ENCODE results near the gene HBS1L. TPM values are rescaled to one million over a fixed set of nuclear protein-coding genes. Genes with fewer than 3 reads are reported as not detected.
A peak's percentile ranks its signal among the peaks of the same experiment; 100 is the strongest.

The HBS1L gene
- total and polyA plus RNA-seq, 9 of the 15 experiments (the other 6 are each of a cell fraction or from before 2014, with no cell fraction given), result 101 to 199 (median 145) TPM

DNA sequence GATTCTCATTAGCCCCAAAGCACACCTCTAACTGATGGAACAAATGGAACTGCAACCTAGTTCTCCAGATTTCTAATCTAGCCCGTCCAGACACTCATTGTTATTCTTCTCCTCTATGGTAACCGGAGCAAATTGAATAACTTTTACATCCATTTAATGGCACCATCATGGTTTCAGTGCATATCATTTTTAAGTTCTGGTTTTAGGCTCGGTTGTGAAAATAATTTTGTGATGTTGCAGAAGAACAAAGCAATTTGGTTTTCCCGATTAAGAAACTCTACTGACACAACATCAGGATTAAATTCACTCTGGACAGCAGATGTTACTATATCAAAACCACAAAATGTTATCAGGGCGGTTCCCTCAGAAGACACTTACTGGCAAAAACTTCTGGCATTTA is 42.5 kb upstream of the HBS1L start (continued):
- TF ChIP-seq, protein P1, sequence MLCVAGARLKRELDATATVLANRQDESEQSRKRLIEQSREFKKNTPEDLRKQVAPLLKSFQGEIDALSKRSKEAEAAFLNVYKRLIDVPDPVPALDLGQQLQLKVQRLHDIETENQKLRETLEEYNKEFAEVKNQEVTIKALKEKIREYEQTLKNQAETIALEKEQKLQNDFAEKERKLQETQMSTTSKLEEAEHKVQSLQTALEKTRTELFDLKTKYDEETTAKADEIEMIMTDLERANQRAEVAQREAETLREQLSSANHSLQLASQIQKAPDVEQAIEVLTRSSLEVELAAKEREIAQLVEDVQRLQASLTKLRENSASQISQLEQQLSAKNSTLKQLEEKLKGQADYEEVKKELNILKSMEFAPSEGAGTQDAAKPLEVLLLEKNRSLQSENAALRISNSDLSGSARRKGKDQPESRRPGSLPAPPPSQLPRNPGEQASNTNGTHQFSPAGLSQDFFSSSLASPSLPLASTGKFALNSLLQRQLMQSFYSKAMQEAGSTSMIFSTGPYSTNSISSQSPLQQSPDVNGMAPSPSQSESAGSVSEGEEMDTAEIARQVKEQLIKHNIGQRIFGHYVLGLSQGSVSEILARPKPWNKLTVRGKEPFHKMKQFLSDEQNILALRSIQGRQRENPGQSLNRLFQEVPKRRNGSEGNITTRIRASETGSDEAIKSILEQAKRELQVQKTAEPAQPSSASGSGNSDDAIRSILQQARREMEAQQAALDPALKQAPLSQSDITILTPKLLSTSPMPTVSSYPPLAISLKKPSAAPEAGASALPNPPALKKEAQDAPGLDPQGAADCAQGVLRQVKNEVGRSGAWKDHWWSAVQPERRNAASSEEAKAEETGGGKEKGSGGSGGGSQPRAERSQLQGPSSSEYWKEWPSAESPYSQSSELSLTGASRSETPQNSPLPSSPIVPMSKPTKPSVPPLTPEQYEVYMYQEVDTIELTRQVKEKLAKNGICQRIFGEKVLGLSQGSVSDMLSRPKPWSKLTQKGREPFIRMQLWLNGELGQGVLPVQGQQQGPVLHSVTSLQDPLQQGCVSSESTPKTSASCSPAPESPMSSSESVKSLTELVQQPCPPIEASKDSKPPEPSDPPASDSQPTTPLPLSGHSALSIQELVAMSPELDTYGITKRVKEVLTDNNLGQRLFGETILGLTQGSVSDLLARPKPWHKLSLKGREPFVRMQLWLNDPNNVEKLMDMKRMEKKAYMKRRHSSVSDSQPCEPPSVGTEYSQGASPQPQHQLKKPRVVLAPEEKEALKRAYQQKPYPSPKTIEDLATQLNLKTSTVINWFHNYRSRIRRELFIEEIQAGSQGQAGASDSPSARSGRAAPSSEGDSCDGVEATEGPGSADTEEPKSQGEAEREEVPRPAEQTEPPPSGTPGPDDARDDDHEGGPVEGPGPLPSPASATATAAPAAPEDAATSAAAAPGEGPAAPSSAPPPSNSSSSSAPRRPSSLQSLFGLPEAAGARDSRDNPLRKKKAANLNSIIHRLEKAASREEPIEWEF (CRISPR knock-in tag; IDR thresholded peaks at IDR 0.05), result no peak
- TF ChIP-seq EHMT2 (IDR thresholded peaks at IDR 0.05) (no peak), ZNF778 (CRISPR knock-in tag; IDR thresholded peaks at IDR 0.05) (no peak), ARID2 (IDR thresholded peaks at IDR 0.05) (no peak), TFAM (CRISPR knock-in tag; conservative IDR thresholded peaks at IDR 0.05) (no peak), ZNF431 (CRISPR knock-in tag; IDR thresholded peaks at IDR 0.05) (no peak), NCOA2 (IDR thresholded peaks at IDR 0.05; ENCODE audit: partially characterized antibody in 2 of 2) (no peak), RBM39 (optimal IDR thresholded peaks at IDR 0.05; ENCODE audit: low read depth, low read length) (no peak), PHB2 (IDR thresholded peaks at IDR 0.05; ENCODE audit: low read depth) (no peak), ZFP1 (CRISPR knock-in tag; IDR thresholded peaks at IDR 0.05) (no peak), GATAD2B (IDR thresholded peaks at IDR 0.05; ENCODE audit: borderline replicate concordance) (peak; percentile 55; the same call in 1 of the 2 replicates), STAG1 (CRISPR knock-in tag; IDR thresholded peaks at IDR 0.05; ENCODE audit: borderline replicate concordance) (no peak), ZNF143 (CRISPR knock-in tag; IDR thresholded peaks at IDR 0.05) (no peak), POLR2A (conservative IDR thresholded peaks at IDR 0.05) (no peak), MTA1 (IDR thresholded peaks at IDR 0.05; ENCODE audit: borderline replicate concordance) (no peak)
- TF ChIP-seq, protein P2, sequence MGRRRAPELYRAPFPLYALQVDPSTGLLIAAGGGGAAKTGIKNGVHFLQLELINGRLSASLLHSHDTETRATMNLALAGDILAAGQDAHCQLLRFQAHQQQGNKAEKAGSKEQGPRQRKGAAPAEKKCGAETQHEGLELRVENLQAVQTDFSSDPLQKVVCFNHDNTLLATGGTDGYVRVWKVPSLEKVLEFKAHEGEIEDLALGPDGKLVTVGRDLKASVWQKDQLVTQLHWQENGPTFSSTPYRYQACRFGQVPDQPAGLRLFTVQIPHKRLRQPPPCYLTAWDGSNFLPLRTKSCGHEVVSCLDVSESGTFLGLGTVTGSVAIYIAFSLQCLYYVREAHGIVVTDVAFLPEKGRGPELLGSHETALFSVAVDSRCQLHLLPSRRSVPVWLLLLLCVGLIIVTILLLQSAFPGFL (CRISPR knock-in tag; IDR thresholded peaks at IDR 0.05), result no peak
- TF ChIP-seq, protein P3, sequence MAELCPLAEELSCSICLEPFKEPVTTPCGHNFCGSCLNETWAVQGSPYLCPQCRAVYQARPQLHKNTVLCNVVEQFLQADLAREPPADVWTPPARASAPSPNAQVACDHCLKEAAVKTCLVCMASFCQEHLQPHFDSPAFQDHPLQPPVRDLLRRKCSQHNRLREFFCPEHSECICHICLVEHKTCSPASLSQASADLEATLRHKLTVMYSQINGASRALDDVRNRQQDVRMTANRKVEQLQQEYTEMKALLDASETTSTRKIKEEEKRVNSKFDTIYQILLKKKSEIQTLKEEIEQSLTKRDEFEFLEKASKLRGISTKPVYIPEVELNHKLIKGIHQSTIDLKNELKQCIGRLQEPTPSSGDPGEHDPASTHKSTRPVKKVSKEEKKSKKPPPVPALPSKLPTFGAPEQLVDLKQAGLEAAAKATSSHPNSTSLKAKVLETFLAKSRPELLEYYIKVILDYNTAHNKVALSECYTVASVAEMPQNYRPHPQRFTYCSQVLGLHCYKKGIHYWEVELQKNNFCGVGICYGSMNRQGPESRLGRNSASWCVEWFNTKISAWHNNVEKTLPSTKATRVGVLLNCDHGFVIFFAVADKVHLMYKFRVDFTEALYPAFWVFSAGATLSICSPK (IDR thresholded peaks at IDR 0.05; ENCODE audit: borderline replicate concordance), result no peak
- TF ChIP-seq, protein P4, sequence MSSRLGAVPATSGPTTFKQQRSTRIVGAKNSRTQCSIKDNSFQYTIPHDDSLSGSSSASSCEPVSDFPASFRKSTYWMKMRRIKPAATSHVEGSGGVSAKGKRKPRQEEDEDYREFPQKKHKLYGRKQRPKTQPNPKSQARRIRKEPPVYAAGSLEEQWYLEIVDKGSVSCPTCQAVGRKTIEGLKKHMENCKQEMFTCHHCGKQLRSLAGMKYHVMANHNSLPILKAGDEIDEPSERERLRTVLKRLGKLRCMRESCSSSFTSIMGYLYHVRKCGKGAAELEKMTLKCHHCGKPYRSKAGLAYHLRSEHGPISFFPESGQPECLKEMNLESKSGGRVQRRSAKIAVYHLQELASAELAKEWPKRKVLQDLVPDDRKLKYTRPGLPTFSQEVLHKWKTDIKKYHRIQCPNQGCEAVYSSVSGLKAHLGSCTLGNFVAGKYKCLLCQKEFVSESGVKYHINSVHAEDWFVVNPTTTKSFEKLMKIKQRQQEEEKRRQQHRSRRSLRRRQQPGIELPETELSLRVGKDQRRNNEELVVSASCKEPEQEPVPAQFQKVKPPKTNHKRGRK (tag; IDR thresholded peaks at IDR 0.05), result no peak
- TF ChIP-seq, protein P5, sequence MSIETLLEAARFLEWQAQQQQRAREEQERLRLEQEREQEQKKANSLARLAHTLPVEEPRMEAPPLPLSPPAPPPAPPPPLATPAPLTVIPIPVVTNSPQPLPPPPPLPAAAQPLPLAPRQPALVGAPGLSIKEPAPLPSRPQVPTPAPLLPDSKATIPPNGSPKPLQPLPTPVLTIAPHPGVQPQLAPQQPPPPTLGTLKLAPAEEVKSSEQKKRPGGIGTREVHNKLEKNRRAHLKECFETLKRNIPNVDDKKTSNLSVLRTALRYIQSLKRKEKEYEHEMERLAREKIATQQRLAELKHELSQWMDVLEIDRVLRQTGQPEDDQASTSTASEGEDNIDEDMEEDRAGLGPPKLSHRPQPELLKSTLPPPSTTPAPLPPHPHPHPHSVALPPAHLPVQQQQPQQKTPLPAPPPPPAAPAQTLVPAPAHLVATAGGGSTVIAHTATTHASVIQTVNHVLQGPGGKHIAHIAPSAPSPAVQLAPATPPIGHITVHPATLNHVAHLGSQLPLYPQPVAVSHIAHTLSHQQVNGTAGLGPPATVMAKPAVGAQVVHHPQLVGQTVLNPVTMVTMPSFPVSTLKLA (conservative IDR thresholded peaks at IDR 0.05), result 0 out of 4 replicates have a peak, but pooled peaks of 1 of the 2 experiments have one; percentile 26
